ACHN (cell line): Measurements from ENCODE around the gene CHD9NB.

ENCODE experiments used
- DNase-seq: peaks from one replicate; pipeline ENCODE4 v3.0.0-alpha.2; 2015
- in situ Hi-C: cut with HindIII; loops from 2 replicates; pipeline ENCODE4 v1.10.0; 2017; ENCODE audit warnings: low sequenced_read_pairs, low pct_ligation_motif_present, low pct_unique_long_range_greater_than_20kb

The CHD9NB gene

GRCh38 chr16:53052519-53053501 lies at the start of gene CHD9NB:
TSS of gene CHD9NB (minus strand) at chr16:53052897. CDS start at chr16:53044158, 8,739 bp downstream.
- in situ Hi-C loops: no loop called here
- DNase-seq: peak; percentile 97

GRCh38 chr16:53100889-53101288 lies 48.2 kb upstream of the CHD9NB start:
- DNase-seq: no peak
- in situ Hi-C loops: no loop called here

GRCh38 chr16:53100131-53100748 lies 47.5 kb upstream of the CHD9NB start:
- in situ Hi-C loops: no loop called here
- no peak for DNase-seq

- peak; percentile 90 for DNase-seq
- in situ Hi-C loops: no loop called here
Observed at GRCh38 chr16:53099318-53100130, 46.8 kb upstream of the CHD9NB start.

- in situ Hi-C loops: no loop called here
- DNase-seq: peak; percentile 78
Observed at GRCh38 chr16:53098526-53099317, 46.0 kb upstream of the CHD9NB start.

- in situ Hi-C loops: no loop called here
- DNase-seq: no peak
Observed at GRCh38 chr16:53097190-53097589, 44.5 kb upstream of the CHD9NB start.

GRCh38 chr16:53094013-53094630 lies 41.4 kb upstream of the CHD9NB start:
- in situ Hi-C loops: no loop called here
- DNase-seq: no peak

GRCh38 chr16:53093162-53093744 lies 40.6 kb upstream of the CHD9NB start:
- DNase-seq: no peak
- in situ Hi-C loops: no loop called here

GRCh38 chr16:53092284-53092683 lies 39.6 kb upstream of the CHD9NB start:
- no peak for DNase-seq
- in situ Hi-C loops: no loop called here

GRCh38 chr16:53091466-53092211 lies 38.9 kb upstream of the CHD9NB start:
- no peak for DNase-seq
- in situ Hi-C loops: no loop called here

GRCh38 chr16:53090591-53091411 lies 38.1 kb upstream of the CHD9NB start:
- in situ Hi-C loops: no loop called here
- DNase-seq: no peak

- DNase-seq: no peak
- in situ Hi-C loops: no loop called here
Observed at GRCh38 chr16:53090286-53090590, 37.5 kb upstream of the CHD9NB start.

- DNase-seq: no peak
- in situ Hi-C loops: no loop called here
Observed at GRCh38 chr16:53089434-53090285, 37.0 kb upstream of the CHD9NB start.

- DNase-seq: no peak
- in situ Hi-C loops: no loop called here
Observed at GRCh38 chr16:53087101-53087500, 34.4 kb upstream of the CHD9NB start.

GRCh38 chr16:53085931-53086421 lies 33.3 kb upstream of the CHD9NB start:
- DNase-seq: no peak
- in situ Hi-C loops: no loop called here
